GM19328 (cell line): ENCODE data around the gene QTRT2.

Source experiments
- ATAC-seq: cut with Tn5 transposase; IDR thresholded peaks from one replicate; pipeline ENCODE4 v1.9.1; 2021; ENCODE audit warnings: mild to moderate bottlenecking, moderate library complexity; ENCODE audit not compliant: unreplicated experiment

The QTRT2 gene

GRCh38 chr3:114056130-114057010 is at the start of gene QTRT2, which contains the start of gene CCDC191:
TSS of gene QTRT2 (plus strand) at chr3:114056737. CDS start at chr3:114065258, 8,521 bp downstream.
TSS of gene CCDC191 (minus strand) at chr3:114056526. CDS start at chr3:114056466, 60 bp downstream.
- ATAC-seq = peak; percentile 97

GRCh38 chr3:114011059-114011797 is 45.3 kb upstream of the QTRT2 start:
- no peak for ATAC-seq

GRCh38 chr3:114014211-114014610 is 42.3 kb upstream of the QTRT2 start:
- no peak for ATAC-seq

GRCh38 chr3:114019486-114019885 is 37.1 kb upstream of the QTRT2 start:
- ATAC-seq = no peak

GRCh38 chr3:114020907-114021306 is 35.6 kb upstream of the QTRT2 start:
- ATAC-seq = no peak

- ATAC-seq = no peak
These were observed 34.3 kb upstream of the QTRT2 start for GRCh38 chr3:114022145-114022802.

- ATAC-seq = no peak
These were observed 31.1 kb upstream of the QTRT2 start for GRCh38 chr3:114025451-114025850.

GRCh38 chr3:114026331-114026730 is 30.2 kb upstream of the QTRT2 start:
- no peak for ATAC-seq

GRCh38 chr3:114033721-114034120 is 22.8 kb upstream of the QTRT2 start:
- no peak for ATAC-seq

- no peak for ATAC-seq
These were observed 22.3 kb upstream of the QTRT2 start for GRCh38 chr3:114034211-114034610.

GRCh38 chr3:114034787-114035545 is 21.6 kb upstream of the QTRT2 start:
- no peak for ATAC-seq

GRCh38 chr3:114035896-114036295 is 20.6 kb upstream of the QTRT2 start:
- ATAC-seq = no peak

GRCh38 chr3:114043205-114043604 is 13.3 kb upstream of the QTRT2 start:
- no peak for ATAC-seq

GRCh38 chr3:114052216-114052615 is 4.3 kb upstream of the QTRT2 start:
- ATAC-seq = no peak

- peak; percentile 3 for ATAC-seq
These were observed 442 bp downstream of the QTRT2 start for GRCh38 chr3:114057011-114057347.

GRCh38 chr3:114058646-114059045 is 2.1 kb downstream of the QTRT2 start:
- ATAC-seq = no peak

- ATAC-seq = no peak
These were observed 4.5 kb downstream of the QTRT2 start for GRCh38 chr3:114060906-114061655.

GRCh38 chr3:114067804-114068203 is 11.3 kb downstream of the QTRT2 start:
- ATAC-seq = no peak

GRCh38 chr3:114068336-114068735 is 11.8 kb downstream of the QTRT2 start:
- ATAC-seq = no peak

- no peak for ATAC-seq
These were observed 15.2 kb downstream of the QTRT2 start for GRCh38 chr3:114071786-114072185.
